Measurements from ENCODE around the gene OR1J1.

OR1J1 gene

DNA sequence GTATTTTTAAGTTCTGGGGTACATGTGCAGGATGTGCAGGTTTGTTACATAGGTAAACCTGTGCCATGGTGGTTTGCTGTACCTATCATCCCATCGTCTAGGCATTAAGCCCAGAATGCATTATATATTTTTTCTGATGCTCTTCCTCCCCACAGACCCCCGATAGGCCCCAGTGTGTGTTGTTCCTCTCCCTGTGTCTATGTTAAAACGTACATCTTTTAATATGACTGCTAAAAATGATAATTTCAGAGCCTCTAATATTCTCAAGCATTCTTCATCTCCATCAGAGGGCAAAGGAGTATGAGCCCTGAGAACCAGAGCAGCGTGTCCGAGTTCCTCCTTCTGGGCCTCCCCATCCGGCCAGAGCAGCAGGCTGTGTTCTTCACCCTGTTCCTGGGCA, 32.8 kb upstream of the OR1J1 start, which contains the start of gene OR1J2:
OR1J2 (plus strand) TSS at position 301 of the 400 bp plus-strand sequence; CDS start at position 301, 0 bp downstream.
- H3K4me3 ChIP-seq (ENCODE audit: low read depth, low read length), result no peak within 1 kb of the TSS
- no peak for DNase-seq (ENCODE audit: low read depth)
- TF ChIP-seq, protein P1, sequence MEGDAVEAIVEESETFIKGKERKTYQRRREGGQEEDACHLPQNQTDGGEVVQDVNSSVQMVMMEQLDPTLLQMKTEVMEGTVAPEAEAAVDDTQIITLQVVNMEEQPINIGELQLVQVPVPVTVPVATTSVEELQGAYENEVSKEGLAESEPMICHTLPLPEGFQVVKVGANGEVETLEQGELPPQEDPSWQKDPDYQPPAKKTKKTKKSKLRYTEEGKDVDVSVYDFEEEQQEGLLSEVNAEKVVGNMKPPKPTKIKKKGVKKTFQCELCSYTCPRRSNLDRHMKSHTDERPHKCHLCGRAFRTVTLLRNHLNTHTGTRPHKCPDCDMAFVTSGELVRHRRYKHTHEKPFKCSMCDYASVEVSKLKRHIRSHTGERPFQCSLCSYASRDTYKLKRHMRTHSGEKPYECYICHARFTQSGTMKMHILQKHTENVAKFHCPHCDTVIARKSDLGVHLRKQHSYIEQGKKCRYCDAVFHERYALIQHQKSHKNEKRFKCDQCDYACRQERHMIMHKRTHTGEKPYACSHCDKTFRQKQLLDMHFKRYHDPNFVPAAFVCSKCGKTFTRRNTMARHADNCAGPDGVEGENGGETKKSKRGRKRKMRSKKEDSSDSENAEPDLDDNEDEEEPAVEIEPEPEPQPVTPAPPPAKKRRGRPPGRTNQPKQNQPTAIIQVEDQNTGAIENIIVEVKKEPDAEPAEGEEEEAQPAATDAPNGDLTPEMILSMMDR (IDR thresholded peaks at IDR 0.05; ENCODE audit: insufficient read depth, low read depth, low read length, missing control alignments), result no peak

DNA sequence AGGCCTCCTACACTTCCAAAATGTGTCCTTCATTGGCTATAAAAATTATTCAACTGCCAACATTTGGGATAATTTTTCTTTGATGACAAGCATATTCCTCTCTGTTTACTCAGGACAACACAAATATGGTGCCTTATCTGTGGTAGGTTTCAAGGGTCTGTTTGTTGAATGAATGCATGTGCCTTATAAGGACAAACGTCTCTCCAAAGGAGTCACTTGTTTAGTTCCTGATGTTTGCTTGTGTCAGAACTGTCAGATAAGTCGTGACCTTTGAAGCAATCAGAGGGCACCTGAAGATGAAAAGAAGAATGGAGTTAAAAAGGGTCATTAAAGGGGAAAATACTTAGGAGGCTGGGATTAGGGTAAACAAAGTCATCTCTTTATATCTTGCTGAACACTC, 29.2 kb upstream of the OR1J1 start:
- no peak overlapping the region for H3K4me3 ChIP-seq (ENCODE audit: low read depth, low read length)
- no peak for DNase-seq (ENCODE audit: low read depth)
- TF ChIP-seq, protein P1 (IDR thresholded peaks at IDR 0.05; ENCODE audit: insufficient read depth, low read depth, low read length, missing control alignments), result no peak

DNA sequence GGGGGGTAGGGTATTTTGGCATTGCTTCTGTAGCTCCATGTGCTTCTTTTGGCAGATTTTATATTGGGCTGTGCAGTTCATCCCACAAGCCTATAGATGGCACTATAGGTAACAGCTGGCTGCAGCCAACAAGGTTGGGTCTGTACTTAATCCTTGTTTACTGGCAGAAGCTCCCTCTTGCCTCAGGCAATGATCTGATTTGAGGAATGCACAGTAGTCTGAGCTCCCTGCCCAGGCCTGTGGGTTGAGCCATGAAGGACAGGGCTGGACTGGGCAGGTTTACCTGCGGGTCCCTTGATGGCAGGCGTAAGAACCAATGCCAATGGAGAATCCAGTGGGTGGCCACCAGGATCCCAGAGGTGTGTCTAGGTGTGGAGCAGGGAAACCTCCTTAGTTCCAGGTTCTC, 21.2 kb upstream of the OR1J1 start:
- TF ChIP-seq, protein P1 (IDR thresholded peaks at IDR 0.05; ENCODE audit: insufficient read depth, low read depth, low read length, missing control alignments), result peak; percentile 76
- peak; percentile 54 for DNase-seq (ENCODE audit: low read depth)
- H3K4me3 ChIP-seq (ENCODE audit: low read depth, low read length), result no peak overlapping the region

DNA sequence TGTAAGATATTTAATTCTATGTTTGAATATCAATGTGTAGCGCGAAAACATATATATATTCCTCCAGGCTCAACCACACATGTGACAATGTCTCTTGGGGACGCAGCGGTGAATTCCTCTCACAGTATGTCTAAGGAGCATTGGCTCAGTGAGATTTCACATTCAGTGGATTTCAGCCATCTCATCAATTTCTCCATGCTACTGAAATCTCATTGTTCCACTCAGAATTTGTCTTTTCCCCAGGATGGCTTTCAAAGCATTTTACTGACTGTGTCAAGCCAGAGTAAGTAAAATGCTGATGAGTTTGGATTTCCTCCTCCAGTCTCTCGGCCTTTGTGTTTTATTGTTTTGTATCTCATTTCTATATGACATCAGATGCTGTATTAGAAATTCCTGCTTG, 1.3 kb upstream of the OR1J1 start:
- DNase-seq (ENCODE audit: low read depth), result no peak
- no peak overlapping the region for H3K4me3 ChIP-seq (ENCODE audit: low read depth, low read length)
- TF ChIP-seq, protein P1 (IDR thresholded peaks at IDR 0.05; ENCODE audit: insufficient read depth, low read depth, low read length, missing control alignments), result no peak

DNA sequence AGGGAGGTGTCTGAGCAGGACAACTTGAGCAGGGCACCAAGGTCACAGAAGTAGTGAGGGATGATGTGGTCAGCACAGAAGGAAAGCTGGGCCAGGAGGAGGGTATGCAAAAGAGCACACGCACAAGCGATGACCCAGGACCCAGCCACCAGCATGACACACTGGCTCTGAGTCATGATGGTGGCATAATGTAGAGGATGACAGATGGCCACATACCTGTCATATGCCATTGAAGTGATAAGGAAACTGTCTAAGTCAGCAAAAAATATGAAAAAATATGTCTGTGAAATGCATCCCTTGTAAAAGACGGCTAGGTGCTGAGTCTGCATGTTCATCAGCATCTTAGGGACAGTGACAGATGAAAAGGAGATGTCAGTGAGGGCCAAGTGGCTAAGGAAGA, 380 bp downstream of the OR1J1 start:
- no peak overlapping the region for H3K4me3 ChIP-seq (ENCODE audit: low read depth, low read length)
- TF ChIP-seq, protein P1 (IDR thresholded peaks at IDR 0.05; ENCODE audit: insufficient read depth, low read depth, low read length, missing control alignments), result no peak
- no peak for DNase-seq (ENCODE audit: low read depth)

GRCh38 chr9:122475717-122476116, 2.0 kb downstream of the OR1J1 start:
- TF ChIP-seq, protein P1 (IDR thresholded peaks at IDR 0.05; ENCODE audit: insufficient read depth, low read depth, low read length, missing control alignments), result no peak
- no peak for DNase-seq (ENCODE audit: low read depth)
- no peak overlapping the region for H3K4me3 ChIP-seq (ENCODE audit: low read depth, low read length)

- DNase-seq (ENCODE audit: low read depth), result no peak
- H3K4me3 ChIP-seq (ENCODE audit: low read depth, low read length), result no peak overlapping the region
- TF ChIP-seq, protein P1 (IDR thresholded peaks at IDR 0.05; ENCODE audit: insufficient read depth, low read depth, low read length, missing control alignments), result no peak
Measured at GRCh38 chr9:122474561-122474960, 3.2 kb downstream of the OR1J1 start.

Measured in GM12865 (cell line).